ENCODE measurements around the gene CLRN1. TPM values are rescaled to one million over a fixed set of nuclear protein-coding genes. Genes with fewer than 3 reads are reported as not detected.

Gene CLRN1
- total RNA-seq, 4 donors from 2014 or later = 0.14 TPM; not detected in 3

- no peak for DNase-seq
- intact Hi-C loops (cut with DNase I; ENCODE audit: low total_unique reads) = no loop called here
- H3K9me3 ChIP-seq = no peaks in the 10 kb centered on the region
- TF ChIP-seq POLR2AphosphoS5 (IDR thresholded peaks at IDR 0.05) (no peak), POLR2A (IDR thresholded peaks at IDR 0.05) (no peak), EP300 (IDR thresholded peaks at IDR 0.05; ENCODE audit: low read depth) (no peak), CTCF (IDR thresholded peaks at IDR 0.05) (no peak)
- H3K27ac ChIP-seq = no peak overlapping the region
- in situ Hi-C loops (cut with MboI; ENCODE audit: low pct_ligation_motif_present in 1 of 4, low pct_unique_long_range_greater_than_20kb in 1 of 4, low sequenced_read_pairs in 3 of 4) = no loop called here
- no peaks in the 10 kb centered on the region for H3K27me3 ChIP-seq
- no peak overlapping the region for H3K4me3 ChIP-seq
- H3K36me3 ChIP-seq = no peaks in the 10 kb centered on the region
- H3K4me1 ChIP-seq = no peaks in the 10 kb centered on the region
- WGBS, 2 donors (ENCODE audit: low coverage in 1 of 2) = 58 to 63% methylated on average over 3 of the region's 3 CpGs
Observed at GRCh38 chr3:150885535-150885934, 87.0 kb downstream of the CLRN1 start.

DNA sequence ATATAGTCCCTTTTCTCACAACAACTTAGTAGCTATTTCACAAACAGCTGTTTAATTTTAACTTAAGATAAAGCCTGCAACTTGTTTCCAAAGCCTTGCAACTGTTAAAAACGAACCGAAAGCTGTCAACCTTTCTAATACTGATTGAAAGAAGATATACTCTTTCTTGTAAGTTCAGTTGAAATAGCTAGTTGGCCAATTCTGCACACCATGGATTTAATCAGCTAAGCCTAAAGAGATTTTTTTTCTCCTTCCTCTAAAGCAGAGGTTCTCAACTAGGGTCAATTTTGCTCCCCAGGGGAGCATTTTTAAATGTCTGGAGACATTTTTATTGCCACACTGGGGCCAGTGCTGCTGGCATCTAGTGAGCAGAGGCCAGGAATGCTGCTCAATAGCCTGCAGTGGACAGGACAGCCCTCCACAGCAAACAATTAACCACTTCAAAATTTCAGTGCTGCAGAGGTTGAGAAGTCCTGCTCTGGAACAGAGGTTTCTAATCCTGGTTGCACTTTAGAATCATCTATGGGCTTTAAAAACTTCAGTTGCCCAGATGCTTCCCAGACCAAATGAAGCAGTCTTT, 93.4 kb downstream of the CLRN1 start:
- H3K9me3 ChIP-seq = no peaks in the 10 kb centered on the region
- H3K27ac ChIP-seq = no peak overlapping the region
- no peaks in the 10 kb centered on the region for H3K4me1 ChIP-seq
- DNase-seq = no peak
- WGBS, 2 donors (ENCODE audit: low coverage in 1 of 2) = 65 to 81% methylated on average over 2 of the region's 2 CpGs
- no peaks in the 10 kb centered on the region for H3K36me3 ChIP-seq
- intact Hi-C loops (cut with DNase I; ENCODE audit: low total_unique reads) (no loop called here), in situ Hi-C loops (cut with MboI; ENCODE audit: low pct_ligation_motif_present in 1 of 4, low pct_unique_long_range_greater_than_20kb in 1 of 4, low sequenced_read_pairs in 3 of 4) (no loop called here)
- H3K4me3 ChIP-seq = no peak overlapping the region
- H3K27me3 ChIP-seq = no peaks in the 10 kb centered on the region
- TF ChIP-seq POLR2A (IDR thresholded peaks at IDR 0.05) (no peak), EP300 (IDR thresholded peaks at IDR 0.05; ENCODE audit: low read depth) (no peak), CTCF (IDR thresholded peaks at IDR 0.05) (no peak), POLR2AphosphoS5 (IDR thresholded peaks at IDR 0.05) (no peak)

DNA sequence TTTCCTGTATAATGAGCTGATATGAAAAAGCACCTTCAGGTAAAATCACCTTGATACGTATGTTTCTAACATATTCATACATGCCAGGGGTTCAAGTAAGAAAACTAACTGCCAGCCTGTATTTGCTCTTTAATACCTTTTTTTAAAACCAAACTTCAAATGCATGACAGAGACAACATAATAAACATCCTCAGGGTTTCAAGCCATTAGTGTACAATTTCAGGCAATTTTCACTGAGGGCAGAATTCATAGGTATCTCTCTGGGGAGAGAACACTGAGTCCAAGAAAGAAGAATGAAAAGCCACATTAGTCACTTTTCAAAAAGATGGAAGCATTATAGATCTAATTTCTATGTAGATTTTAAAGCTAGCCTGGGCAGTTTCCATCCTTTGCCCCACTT, 94.2 kb downstream of the CLRN1 start:
- DNase-seq = no peak
- in situ Hi-C loops (cut with MboI; ENCODE audit: low pct_ligation_motif_present in 1 of 4, low pct_unique_long_range_greater_than_20kb in 1 of 4, low sequenced_read_pairs in 3 of 4) (no loop called here), intact Hi-C loops (cut with DNase I; ENCODE audit: low total_unique reads) (no loop called here)
- WGBS, 2 donors (ENCODE audit: low coverage in 1 of 2) = 94 to 100% methylated on average over 1 of the region's 1 CpG
- Histone ChIP-seq H3K4me3 (no peak overlapping the region), H3K27me3 (no peaks in the 10 kb centered on the region), H3K27ac (no peak overlapping the region), H3K4me1 (no peaks in the 10 kb centered on the region), H3K9me3 (no peaks in the 10 kb centered on the region), H3K36me3 (no peaks in the 10 kb centered on the region)
- TF ChIP-seq EP300 (IDR thresholded peaks at IDR 0.05; ENCODE audit: low read depth) = no peak
- no peak for TF ChIP-seq POLR2AphosphoS5 (IDR thresholded peaks at IDR 0.05)
- TF ChIP-seq CTCF (IDR thresholded peaks at IDR 0.05) = no peak
- TF ChIP-seq POLR2A (IDR thresholded peaks at IDR 0.05) = no peak

GRCh38 chr3:150877303-150877702, 95.2 kb downstream of the CLRN1 start:
- Histone ChIP-seq H3K4me1 (no peaks in the 10 kb centered on the region), H3K27ac (no peak overlapping the region), H3K4me3 (no peak overlapping the region), H3K27me3 (no peaks in the 10 kb centered on the region), H3K9me3 (no peaks in the 10 kb centered on the region), H3K36me3 (no peaks in the 10 kb centered on the region)
- WGBS, 2 donors (ENCODE audit: low coverage in 1 of 2) = 83 to 88% methylated on average over 1 to 3 of the region's 3 CpGs
- intact Hi-C loops (cut with DNase I; ENCODE audit: low total_unique reads) (no loop called here), in situ Hi-C loops (cut with MboI; ENCODE audit: low pct_ligation_motif_present in 1 of 4, low pct_unique_long_range_greater_than_20kb in 1 of 4, low sequenced_read_pairs in 3 of 4) (no loop called here)
- no peak for DNase-seq
- TF ChIP-seq EP300 (IDR thresholded peaks at IDR 0.05; ENCODE audit: low read depth) (no peak), POLR2AphosphoS5 (IDR thresholded peaks at IDR 0.05) (no peak), CTCF (IDR thresholded peaks at IDR 0.05) (no peak), POLR2A (IDR thresholded peaks at IDR 0.05) (no peak)

Measured in transverse colon (tissue), 4 donors.